GM11168 (cell line): ENCODE results near the gene PLAC1.

ENCODE experiments used
- in situ Hi-C: fragments of 300-500 bp; cut with MboI; formaldehyde crosslinking; loops from one replicate; pipeline ENCODE4 v1.12.0; 2022; ENCODE audit warnings: low sequenced_read_pairs; ENCODE audit not compliant: unreplicated experiment

PLAC1 gene

GRCh38 chrX:134547047-134547679 is 111.1 kb downstream of the PLAC1 start:
- in situ Hi-C loops, result no loop called here

- in situ Hi-C loops, result no loop called here
Observed at GRCh38 chrX:134546187-134546586, 112.1 kb downstream of the PLAC1 start.

- in situ Hi-C loops, result no loop called here
Observed at GRCh38 chrX:134545510-134545909, 112.8 kb downstream of the PLAC1 start.

GRCh38 chrX:134544513-134545151 is 113.6 kb downstream of the PLAC1 start:
- in situ Hi-C loops, result no loop called here

GRCh38 chrX:134544135-134544512 is 114.1 kb downstream of the PLAC1 start:
- in situ Hi-C loops, result no loop called here

GRCh38 chrX:134543288-134543687 is 115.0 kb downstream of the PLAC1 start:
- in situ Hi-C loops, result no loop called here

GRCh38 chrX:134542485-134542884 is 115.8 kb downstream of the PLAC1 start:
- in situ Hi-C loops, result no loop called here

- in situ Hi-C loops, result no loop called here
Observed at GRCh38 chrX:134541906-134542305, 116.4 kb downstream of the PLAC1 start.

- in situ Hi-C loops, result no loop called here
Observed at GRCh38 chrX:134538316-134538715, 120.0 kb downstream of the PLAC1 start.

- in situ Hi-C loops, result no loop called here
Observed at GRCh38 chrX:134537179-134537955, 120.9 kb downstream of the PLAC1 start.

GRCh38 chrX:134533952-134534351 is 124.3 kb downstream of the PLAC1 start:
- in situ Hi-C loops, result no loop called here

GRCh38 chrX:134533352-134533751 is 124.9 kb downstream of the PLAC1 start:
- in situ Hi-C loops, result no loop called here

GRCh38 chrX:134530845-134531244 is 127.4 kb downstream of the PLAC1 start:
- in situ Hi-C loops, result no loop called here

GRCh38 chrX:134529481-134529880 is 128.8 kb downstream of the PLAC1 start:
- in situ Hi-C loops, result no loop called here

- in situ Hi-C loops, result no loop called here
Observed at GRCh38 chrX:134528960-134529359, 129.3 kb downstream of the PLAC1 start.

GRCh38 chrX:134526399-134526798 is 131.9 kb downstream of the PLAC1 start:
- in situ Hi-C loops, result no loop called here

- in situ Hi-C loops, result no loop called here
Observed at GRCh38 chrX:134525086-134525792, 133.0 kb downstream of the PLAC1 start.

- in situ Hi-C loops, result loop anchor here (5.0 kb wide), 1 partner anchor 233 kb away; no protein-coding TSS in a partner anchor
Observed at GRCh38 chrX:134524181-134524580, 134.1 kb downstream of the PLAC1 start.

- in situ Hi-C loops, result loop anchor here (5.0 kb wide), 1 partner anchor 236 kb away; no protein-coding TSS in a partner anchor
Observed at GRCh38 chrX:134520860-134521390, 137.3 kb downstream of the PLAC1 start.
